Lower leg skin (tissue), 4 donors: Measurements from ENCODE around the gene GDF2. TPM values are rescaled to one million over a fixed set of nuclear protein-coding genes. Genes with fewer than 3 reads are reported as not detected.

ENCODE experiments used
- DNase-seq, 2 donors: peaks; one replicate each; pipeline ENCODE4 v3.0.0-alpha.2; 2019; ENCODE audit warnings: low spot score in 2 of 2
- H3K4me3 ChIP-seq: fragments of 200-600 bp; sonication (generic); 2 replicates; pipeline ENCODE4 v1.5.1; 2017; ENCODE audit warnings: mild to moderate bottlenecking, low read depth; ENCODE audit not compliant: poor library complexity, severe bottlenecking
- POLR2A ChIP-seq, 2 donors: fragments of 450-650 bp; IDR thresholded peaks; one replicate each; pipeline ENCODE4 v1.6.1; 2016 to 2017; ENCODE audit warnings: antibody characterized with exemption in 2 of 2, mild to moderate bottlenecking in 1 of 2, moderate library complexity in 1 of 2
- WGBS, 2 donors: methylation state at CpG; one replicate each; pipeline ENCODE4 v1.1.5; 2018; 5-methylcytosine and 5-hydroxymethylcytosine counted together
- intact Hi-C: fragments of 100-400 bp; cut with DNase I; formaldehyde crosslinking; loops from one replicate; pipeline ENCODE4 v1.15.0; 2023; ENCODE audit warnings: low total_unique reads
- total RNA-seq, 4 donors: library from RNA; depleted of rRNA; stranded (reverse); fragments of >200 nt; gene quantifications; one replicate each; pipeline ENCODE4 v1.1.0, GENCODE V29; 2016
- TF ChIP-seq, protein P1 (sequence below), 3 donors: fragments of 450-650 bp; IDR thresholded peaks; one replicate each; pipeline ENCODE4 v1.5.1; 2016; ENCODE audit warnings: antibody characterized with exemption in 3 of 3, mild to moderate bottlenecking in 3 of 3, moderate library complexity in 2 of 3

The GDF2 gene
- total RNA-seq, 4 donors from 2014 or later, result not detected

DNA sequence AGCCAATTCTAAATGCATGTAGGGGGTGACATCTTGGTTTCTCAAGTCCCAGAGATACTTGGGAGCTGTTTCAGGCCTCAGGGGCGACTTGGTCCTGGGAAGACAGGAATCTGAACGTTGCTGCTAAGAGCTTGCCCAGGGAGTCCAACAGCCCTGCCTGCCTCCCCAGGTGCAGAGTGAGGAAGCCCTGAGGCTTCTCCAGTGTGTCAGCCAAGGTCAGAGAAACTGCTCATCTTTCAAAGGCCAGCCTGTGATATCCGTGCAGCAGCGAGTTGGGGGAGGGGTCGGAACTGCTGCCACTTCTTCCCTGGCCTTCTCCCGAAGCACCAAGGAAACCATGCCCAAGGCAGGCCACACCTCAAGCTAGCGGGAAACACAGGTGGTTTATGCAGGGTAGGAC lies 9.7 kb downstream of the GDF2 start:
- peak in 1 of 2 donors; percentile 53 for DNase-seq
- no peak for TF ChIP-seq POLR2A (IDR thresholded peaks at IDR 0.05)
- TF ChIP-seq, protein P1, sequence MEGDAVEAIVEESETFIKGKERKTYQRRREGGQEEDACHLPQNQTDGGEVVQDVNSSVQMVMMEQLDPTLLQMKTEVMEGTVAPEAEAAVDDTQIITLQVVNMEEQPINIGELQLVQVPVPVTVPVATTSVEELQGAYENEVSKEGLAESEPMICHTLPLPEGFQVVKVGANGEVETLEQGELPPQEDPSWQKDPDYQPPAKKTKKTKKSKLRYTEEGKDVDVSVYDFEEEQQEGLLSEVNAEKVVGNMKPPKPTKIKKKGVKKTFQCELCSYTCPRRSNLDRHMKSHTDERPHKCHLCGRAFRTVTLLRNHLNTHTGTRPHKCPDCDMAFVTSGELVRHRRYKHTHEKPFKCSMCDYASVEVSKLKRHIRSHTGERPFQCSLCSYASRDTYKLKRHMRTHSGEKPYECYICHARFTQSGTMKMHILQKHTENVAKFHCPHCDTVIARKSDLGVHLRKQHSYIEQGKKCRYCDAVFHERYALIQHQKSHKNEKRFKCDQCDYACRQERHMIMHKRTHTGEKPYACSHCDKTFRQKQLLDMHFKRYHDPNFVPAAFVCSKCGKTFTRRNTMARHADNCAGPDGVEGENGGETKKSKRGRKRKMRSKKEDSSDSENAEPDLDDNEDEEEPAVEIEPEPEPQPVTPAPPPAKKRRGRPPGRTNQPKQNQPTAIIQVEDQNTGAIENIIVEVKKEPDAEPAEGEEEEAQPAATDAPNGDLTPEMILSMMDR (IDR thresholded peaks at IDR 0.05), result no peak
- WGBS, 2 donors, result 58 to 73% methylated on average over 7 of the region's 7 CpGs
- intact Hi-C loops, result no loop called here
- H3K4me3 ChIP-seq, result no peak overlapping the region

DNA sequence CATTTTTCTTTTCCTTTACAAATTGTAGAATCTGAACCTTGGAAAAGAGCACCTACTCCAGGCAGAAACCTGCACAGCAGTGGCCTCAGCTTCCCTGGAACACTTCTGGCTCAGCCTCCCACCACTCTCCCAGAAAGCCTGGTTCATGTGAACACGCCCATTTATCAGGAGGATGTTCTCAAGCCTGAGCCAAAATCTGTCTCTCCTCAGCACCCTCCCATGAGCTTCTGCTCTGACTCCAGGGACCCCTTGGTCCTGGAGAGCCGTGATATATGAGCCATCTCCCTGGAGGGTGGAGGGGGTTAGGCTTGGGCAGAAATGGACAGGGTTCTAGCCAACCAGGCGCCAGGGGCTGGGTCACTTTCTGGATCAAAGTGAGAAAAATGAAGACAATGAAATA lies 10.1 kb downstream of the GDF2 start:
- peak in 1 of 2 donors; percentile 29 for DNase-seq
- WGBS, 2 donors, result 55 to 69% methylated on average over 3 of the region's 3 CpGs
- intact Hi-C loops, result no loop called here
- no peak overlapping the region for H3K4me3 ChIP-seq
- TF ChIP-seq, protein P1 (IDR thresholded peaks at IDR 0.05), result no peak
- no peak for TF ChIP-seq POLR2A (IDR thresholded peaks at IDR 0.05)

DNA sequence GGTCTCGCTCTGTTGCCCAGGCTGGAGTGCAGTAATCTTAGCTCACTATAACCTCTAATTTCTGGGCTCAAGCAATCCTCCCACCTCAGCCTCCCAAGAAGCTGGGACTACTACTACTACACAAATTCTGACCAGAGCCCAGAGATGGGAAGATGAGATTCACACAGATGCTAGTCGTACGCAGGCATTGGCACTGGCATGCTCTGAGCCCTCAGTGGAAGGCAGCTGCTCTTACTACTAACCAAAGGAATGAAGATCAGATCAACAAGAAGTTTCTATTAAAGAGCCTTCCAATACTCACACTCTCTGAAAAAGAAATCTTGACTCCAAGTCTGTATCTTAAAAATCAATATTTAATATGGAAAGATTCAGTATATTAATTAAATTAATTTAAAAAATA lies 10.7 kb downstream of the GDF2 start:
- TF ChIP-seq POLR2A (IDR thresholded peaks at IDR 0.05), result no peak
- TF ChIP-seq, protein P1 (IDR thresholded peaks at IDR 0.05), result no peak
- DNase-seq, result peak in 1 of 2 donors; percentile 21
- H3K4me3 ChIP-seq, result no peak overlapping the region
- intact Hi-C loops, result no loop called here
- 65 to 79% methylated on average over 3 of the region's 3 CpGs for WGBS, 2 donors

DNA sequence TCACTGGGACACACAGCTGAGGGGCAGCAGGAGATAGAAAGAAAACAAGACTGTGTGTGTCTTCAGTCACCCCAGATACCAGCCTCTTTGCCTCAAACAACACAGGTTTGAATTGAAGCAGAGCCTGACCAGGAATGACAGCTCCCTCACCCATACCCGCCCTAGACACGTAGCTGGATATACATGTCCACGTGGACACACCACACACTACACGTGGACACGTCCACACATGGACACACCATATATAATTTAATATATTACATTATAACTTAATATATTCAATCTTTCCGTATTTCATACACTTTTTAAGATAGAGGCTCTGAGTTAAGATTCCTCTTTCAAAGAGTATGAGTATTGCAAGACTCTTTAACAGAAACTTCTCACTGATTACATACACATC lies 11.3 kb downstream of the GDF2 start:
- intact Hi-C loops, result no loop called here
- WGBS, 2 donors, result 91 to 94% methylated on average over 6 of the region's 6 CpGs
- TF ChIP-seq, protein P1 (IDR thresholded peaks at IDR 0.05), result no peak
- no peak for TF ChIP-seq POLR2A (IDR thresholded peaks at IDR 0.05)

DNA sequence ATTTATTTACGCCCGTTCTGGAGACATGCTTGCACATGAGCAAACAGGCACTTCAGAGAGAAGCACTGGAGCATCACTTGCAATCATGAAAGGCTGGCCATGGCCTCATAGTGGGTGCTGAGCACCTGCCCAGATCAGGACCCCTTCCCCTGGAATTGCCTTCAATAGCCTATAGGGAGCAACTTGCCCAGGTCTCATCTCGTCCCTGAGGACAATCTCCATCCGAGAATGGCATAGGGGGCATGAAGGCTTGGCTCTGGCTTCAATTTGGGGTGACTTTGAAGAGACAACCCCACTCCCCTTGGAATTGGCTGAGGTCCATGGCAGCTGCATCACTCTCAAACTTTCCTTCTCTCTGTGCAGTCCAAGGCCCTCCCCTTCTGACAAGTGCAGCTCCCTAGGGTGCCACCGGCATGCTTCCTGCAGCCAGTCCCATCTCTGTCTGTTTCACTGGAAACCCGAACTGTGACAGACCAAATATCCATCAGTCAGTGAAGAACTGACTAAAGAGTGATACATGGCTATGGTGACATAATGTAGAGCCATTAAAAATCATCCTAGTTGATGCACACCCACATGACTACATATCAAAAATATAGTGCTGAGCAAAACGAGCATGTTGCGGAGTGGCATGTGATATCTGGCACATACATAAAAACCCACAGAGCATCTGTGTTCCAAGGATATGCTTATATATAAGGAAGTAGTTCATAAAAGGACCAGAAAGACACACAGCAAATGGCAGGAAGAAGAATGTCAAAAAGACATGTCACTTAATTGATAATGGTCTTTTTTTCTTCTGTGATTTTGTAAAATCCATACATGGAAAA lies 12.4 kb downstream of the GDF2 start:
- WGBS, 2 donors, result 77 to 84% methylated on average over 8 of the region's 8 CpGs
- H3K4me3 ChIP-seq, result no peak overlapping the region
- intact Hi-C loops, result no loop called here
- peak in 1 of 2 donors; percentile 49 for DNase-seq
- TF ChIP-seq POLR2A (IDR thresholded peaks at IDR 0.05), result no peak
- TF ChIP-seq, protein P1 (IDR thresholded peaks at IDR 0.05), result no peak

More for the DNA sequence above, 11.3 kb downstream of the GDF2 start:
- H3K4me3 ChIP-seq, result no peak overlapping the region
- DNase-seq, result peak in 1 of 2 donors; percentile 31
